WI38 (cell line): ENCODE measurements around the gene SLC41A1.

Experiments used
- H3K4me3 ChIP-seq: 2 replicates; pipeline ENCODE4 v1.5.1; 2011; ENCODE audit warnings: low read depth, mild to moderate bottlenecking, control low read depth, low read length
- CTCF ChIP-seq: IDR thresholded peaks from 2 replicates; pipeline ENCODE4 v1.5.1; 2012; ENCODE audit warnings: low read depth, mild to moderate bottlenecking, control low read depth, low read length

The SLC41A1 gene

GRCh38 chr1:205767248-205767647, 45.8 kb downstream of the SLC41A1 start:
- H3K4me3 ChIP-seq, result no peak overlapping the region
- TF ChIP-seq CTCF, result no peak

- no peak for TF ChIP-seq CTCF
- no peak overlapping the region for H3K4me3 ChIP-seq
These were observed 46.4 kb downstream of the SLC41A1 start for GRCh38 chr1:205766570-205766969.

- H3K4me3 ChIP-seq, result no peak overlapping the region
- no peak for TF ChIP-seq CTCF
These were observed 47.0 kb downstream of the SLC41A1 start for GRCh38 chr1:205766038-205766437.

GRCh38 chr1:205764578-205764977, 48.4 kb downstream of the SLC41A1 start:
- no peak for TF ChIP-seq CTCF

GRCh38 chr1:205763980-205764379, 49.0 kb downstream of the SLC41A1 start:
- H3K4me3 ChIP-seq, result no peak overlapping the region
- no peak for TF ChIP-seq CTCF

More at GRCh38 chr1:205764578-205764977, 48.4 kb downstream of the SLC41A1 start:
- no peak overlapping the region for H3K4me3 ChIP-seq

GRCh38 chr1:205760606-205761005, 52.4 kb downstream of the SLC41A1 start:
- no peak for TF ChIP-seq CTCF
- no peak overlapping the region for H3K4me3 ChIP-seq

- H3K4me3 ChIP-seq, result no peak overlapping the region
- TF ChIP-seq CTCF, result no peak
These were observed 56.4 kb downstream of the SLC41A1 start for GRCh38 chr1:205756552-205756951.
